VCaP (cell line): ENCODE measurements around the gene ZNF577.

Experiments used
- H3K27ac ChIP-seq: fragments of 450-650 bp; 2 replicates; pipeline ENCODE4 v1.5.1; 2017
- TF ChIP-seq, protein P1 (sequence below): fragments of 450-650 bp; conservative IDR thresholded peaks from 2 replicates; pipeline ENCODE4 v1.5.1; 2017; ENCODE audit warnings: mild to moderate bottlenecking, moderate library complexity

Gene ZNF577

GRCh38 chr19:51830274-51830673 is 57.5 kb downstream of the ZNF577 start:
- H3K27ac ChIP-seq = no peak overlapping the region
- TF ChIP-seq, protein P1, sequence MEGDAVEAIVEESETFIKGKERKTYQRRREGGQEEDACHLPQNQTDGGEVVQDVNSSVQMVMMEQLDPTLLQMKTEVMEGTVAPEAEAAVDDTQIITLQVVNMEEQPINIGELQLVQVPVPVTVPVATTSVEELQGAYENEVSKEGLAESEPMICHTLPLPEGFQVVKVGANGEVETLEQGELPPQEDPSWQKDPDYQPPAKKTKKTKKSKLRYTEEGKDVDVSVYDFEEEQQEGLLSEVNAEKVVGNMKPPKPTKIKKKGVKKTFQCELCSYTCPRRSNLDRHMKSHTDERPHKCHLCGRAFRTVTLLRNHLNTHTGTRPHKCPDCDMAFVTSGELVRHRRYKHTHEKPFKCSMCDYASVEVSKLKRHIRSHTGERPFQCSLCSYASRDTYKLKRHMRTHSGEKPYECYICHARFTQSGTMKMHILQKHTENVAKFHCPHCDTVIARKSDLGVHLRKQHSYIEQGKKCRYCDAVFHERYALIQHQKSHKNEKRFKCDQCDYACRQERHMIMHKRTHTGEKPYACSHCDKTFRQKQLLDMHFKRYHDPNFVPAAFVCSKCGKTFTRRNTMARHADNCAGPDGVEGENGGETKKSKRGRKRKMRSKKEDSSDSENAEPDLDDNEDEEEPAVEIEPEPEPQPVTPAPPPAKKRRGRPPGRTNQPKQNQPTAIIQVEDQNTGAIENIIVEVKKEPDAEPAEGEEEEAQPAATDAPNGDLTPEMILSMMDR = peak; percentile 22; the same call in 1 of the 2 replicates

- TF ChIP-seq, protein P1 = no peak
- no peak overlapping the region for H3K27ac ChIP-seq
Measured at GRCh38 chr19:51824281-51825005, 63.3 kb downstream of the ZNF577 start.

DNA sequence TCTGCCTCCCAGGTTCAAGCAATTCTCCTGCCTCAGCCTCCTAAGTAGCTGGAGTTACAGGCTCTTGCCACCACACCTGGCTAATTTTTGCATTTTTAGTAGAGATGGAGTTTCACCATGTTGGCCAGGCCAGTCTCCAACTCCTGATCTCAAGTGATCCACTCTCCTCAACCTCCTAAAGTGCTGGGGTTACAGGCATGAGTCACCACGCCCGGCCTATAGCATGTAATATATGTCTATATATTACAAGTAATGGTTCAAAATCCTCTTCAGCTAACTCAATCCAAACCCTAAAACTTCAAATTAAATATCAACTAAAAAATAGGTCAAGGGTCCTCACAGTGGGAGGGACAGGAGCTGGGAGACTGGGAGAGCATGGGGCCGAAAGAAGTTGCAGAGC is 64.8 kb downstream of the ZNF577 start:
- no peak overlapping the region for H3K27ac ChIP-seq
- TF ChIP-seq, protein P1 = no peak

DNA sequence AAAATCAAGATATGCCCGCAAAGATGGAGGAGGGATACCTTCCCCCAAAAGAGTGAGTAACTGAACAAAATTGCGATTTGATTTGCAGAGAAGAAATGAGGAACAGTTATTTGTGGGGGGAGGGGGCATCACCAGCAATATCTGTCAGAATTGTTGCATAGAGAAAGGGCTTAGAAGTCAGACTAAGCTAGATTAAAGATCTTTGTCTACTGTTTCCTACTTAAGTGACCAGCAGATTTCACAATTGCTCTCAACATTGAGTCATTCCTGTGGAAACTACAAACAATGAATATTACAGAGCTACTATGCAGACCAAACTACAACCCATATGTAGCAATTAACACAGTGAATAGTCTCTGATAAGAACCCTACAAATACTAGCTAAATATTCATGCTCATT is 65.4 kb downstream of the ZNF577 start:
- no peak overlapping the region for H3K27ac ChIP-seq
- TF ChIP-seq, protein P1 = no peak

- TF ChIP-seq, protein P1 = no peak
- no peak overlapping the region for H3K27ac ChIP-seq
Measured at GRCh38 chr19:51821921-51822320, 65.8 kb downstream of the ZNF577 start.

GRCh38 chr19:51821456-51821855 is 66.3 kb downstream of the ZNF577 start:
- no peak overlapping the region for H3K27ac ChIP-seq
- TF ChIP-seq, protein P1 = no peak
